ENCODE data around the gene LGR6.
A peak's percentile ranks its signal among the peaks of the same experiment; 100 is the strongest.
"Not testable (repeated sequence)": the region's sequence is repeated elsewhere in the genome, so short reads cannot be mapped to it uniquely, and the experiment has no call there.

Gene LGR6

DNA sequence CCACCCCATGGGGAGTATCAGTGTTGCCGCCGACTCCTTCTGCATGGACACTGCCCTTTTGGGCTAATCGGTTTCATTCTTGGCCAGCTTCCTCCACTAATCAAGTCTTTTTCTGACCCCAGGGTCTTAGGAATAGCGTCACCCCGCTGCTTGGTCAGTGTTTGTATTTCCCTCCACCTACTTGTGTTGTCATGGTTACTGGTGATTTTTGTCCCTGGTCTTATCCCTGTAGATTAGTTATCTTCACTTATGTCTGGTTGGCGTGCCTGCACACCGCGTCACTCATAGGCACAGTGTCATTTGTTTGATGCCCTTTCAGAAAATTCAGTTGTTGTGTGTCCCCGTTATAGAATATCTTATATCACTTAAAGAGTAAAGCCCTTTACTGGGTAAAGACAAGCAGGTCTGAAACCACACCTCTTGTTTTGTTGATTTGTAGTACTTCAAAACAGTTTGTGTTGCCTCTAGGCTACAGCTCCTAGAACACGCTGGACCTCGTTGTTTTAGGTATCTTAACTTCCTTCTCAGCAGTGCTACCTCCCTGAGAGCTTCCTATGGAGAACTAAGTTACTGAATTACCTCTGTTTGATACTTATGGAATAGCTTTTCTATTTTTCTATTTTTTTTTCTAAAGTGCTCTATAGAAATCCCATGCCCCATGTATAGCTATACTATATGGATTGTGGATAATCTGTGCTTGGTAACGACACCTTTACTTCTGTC, 155.8 kb downstream of the LGR6 start:
- peak; percentile 26 to 28 for DNase-seq

DNA sequence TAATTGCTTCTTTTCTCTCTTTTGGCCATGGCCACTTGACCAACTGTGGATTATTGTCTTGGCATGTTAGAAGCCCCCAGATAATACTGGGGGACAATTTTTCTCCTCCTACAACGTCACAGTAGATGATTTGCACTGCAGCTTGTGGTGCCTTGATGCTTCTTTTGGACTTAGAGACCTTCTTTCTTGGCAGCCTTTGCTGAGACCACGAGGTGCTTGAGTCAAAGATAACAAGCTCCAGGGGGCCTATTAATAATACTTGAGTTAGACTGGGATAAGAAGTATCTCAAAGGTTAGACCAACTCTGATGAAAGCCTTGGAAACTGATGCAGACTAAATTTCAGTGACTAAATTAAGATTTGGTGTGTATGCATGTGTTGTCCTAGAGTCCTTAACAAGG, 158.1 kb downstream of the LGR6 start:
- DNase-seq, result no peak

DNA sequence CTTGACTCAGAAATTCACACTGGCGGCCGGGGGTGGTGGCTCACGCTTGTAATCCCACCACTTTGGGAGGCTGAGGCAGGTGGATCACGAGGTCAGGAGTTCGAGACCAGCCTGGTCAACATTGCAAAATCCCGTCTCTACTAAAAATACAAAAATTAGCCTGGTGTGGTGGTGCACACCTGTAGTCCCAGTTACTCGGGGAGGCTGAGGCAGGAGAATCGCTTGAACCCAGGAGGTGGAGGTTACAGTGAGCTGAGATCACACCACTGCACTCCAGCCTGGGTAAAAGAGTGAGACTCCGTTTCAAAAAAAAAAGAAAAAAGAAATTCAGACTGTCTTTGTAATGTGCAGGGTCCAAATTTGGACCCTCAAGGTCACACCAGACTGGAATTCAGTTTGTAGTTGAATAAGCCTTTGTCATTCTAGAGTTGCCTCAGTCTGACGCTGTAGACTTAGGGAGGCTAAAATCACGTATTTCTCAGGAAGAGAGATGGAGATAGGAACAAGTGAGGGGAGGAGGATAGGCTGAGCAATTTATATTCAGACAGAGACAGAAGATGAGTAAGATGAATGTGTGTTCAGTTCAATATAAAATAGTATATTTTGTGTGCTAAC, 159.1 kb downstream of the LGR6 start:
- DNase-seq, result not testable (repeated sequence)

DNA sequence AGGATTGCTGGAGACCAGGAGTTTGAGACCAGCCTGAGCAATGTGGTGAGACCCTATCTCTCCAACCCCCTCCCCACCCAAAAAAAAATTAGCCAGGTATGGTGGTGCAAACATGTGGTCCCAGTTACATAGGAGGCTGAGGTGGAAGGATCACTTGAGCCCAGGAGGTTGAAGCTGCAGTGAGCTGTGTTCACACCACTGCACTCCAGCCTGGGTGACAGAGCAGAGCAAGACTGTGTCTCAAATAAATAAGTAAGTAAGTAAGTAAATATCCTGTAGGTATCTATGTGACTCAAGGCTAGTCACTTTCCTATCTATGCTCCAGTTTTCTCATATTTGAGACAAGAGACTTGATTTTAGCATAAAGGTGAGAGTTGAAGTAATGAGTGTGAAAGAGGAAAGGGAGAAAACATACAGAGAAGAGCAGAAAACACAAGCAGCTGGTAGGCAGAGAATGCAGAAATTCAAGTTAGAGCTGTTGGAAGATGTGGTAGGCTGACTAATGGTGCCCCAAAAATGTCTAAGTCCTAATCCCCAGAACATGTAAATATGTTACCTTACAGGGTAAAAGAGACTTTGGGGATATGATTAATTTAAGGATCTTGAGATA, 162.4 kb downstream of the LGR6 start:
- no peak for DNase-seq

DNA sequence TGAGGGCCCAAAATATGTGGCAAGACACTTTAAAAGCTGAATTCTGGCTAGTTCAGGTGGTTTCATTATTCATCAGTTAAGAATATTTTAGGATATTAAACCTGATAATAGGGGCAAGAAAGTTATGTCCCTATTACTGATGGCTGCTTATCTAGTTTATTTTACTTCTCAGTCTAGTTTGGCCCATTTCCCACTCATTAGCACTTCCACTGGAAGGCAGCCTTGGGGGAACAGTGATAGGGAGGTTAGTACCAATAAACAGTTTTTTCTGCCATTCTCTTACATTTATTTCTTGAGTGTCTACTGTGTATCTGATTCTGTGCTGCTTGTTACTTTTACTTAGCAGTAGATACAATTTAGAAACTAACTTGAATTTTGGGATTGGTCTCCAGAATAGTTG, 163.9 kb downstream of the LGR6 start:
- no peak for DNase-seq

DNA sequence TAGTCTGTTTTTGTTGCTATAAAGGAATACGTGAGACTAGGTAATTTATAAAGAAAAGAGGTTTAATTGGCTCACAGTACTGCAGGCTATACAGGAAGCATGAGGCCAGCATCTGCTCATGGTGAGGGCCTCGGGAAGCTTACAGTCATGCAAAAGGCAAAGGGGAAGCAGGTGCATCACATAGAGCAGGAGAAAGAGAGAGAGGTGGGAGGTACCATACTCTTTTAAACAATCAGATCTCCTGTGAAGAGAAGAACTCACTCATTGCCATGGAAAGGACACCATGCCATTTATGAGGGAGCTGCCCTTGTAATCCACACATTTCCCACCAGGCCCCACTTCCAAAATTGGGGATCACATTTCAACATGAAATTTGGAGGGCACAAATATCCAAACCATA, 167.6 kb downstream of the LGR6 start:
- no peak for DNase-seq

DNA sequence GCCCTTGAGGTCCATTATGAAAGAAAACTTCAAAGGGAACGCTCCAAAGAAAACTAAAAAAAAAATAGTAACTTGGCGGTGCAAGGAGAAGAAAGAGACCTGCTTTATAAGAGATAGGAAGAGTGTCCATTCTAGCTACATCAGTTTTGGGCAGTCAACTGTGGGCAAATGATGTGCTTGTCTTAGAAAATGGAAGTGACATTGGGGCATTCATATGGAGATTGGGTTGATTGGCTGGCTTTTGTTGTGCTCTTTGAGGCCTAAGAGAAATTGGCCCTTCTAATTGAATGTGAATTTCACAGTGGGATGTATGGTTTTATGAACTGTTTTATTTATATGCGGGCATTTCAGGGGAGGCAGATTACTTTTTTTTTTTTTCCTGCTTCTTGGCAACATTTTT, 168.1 kb downstream of the LGR6 start:
- no peak for DNase-seq

DNA sequence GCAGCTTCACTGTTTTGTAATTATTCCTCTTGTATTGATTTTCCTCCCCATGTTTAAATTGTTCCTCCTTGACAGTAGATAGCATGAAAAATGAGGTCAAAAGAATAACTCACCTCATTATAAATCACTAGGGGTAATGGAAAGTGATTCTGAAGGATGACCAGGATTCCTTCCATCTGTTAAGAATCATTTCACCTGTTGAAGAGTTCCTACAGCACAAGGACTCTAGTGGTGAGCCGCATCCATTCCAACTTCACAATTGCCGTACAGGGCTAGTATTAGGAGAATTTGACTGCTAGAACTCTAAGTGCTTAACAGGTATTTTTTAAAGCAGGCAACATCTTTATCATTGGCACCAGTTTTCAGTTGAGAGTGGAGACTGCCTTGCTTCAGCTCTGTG, 168.6 kb downstream of the LGR6 start:
- DNase-seq, result no peak

DNA sequence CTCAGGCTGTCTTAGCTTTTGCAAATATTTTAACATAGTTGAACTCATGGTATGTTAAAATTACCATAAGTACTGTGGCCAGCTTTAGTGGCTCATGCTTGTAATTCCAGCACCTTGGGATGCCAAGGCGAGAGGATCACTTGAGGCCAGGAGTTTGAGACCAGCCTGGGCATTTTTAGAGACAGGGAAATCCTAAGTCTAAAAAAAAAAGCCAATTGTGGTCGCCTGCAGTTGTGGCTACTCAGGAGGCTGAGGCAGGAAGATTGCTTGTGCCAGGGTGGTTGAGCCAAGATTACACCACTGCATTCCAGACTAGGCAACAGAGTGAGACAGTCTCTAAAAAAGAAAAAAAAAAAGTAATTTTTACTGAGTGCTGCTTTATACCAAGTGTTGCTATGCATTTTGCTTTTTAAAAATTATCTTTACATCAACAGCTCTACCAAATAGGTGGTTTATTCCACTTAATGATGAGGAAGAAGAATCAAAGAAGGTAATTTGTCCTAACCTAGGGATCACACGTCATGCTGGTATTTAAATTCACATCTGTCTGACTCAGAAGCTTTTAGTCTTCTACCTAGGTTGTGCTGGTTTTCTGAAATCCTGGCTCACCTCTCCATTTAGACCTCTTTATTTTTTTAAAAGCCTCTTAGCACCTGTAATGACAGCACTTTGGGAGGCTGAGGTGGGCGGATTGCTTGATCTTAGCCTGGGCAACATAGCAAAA, 171.7 kb downstream of the LGR6 start:
- no peak for DNase-seq

DNA sequence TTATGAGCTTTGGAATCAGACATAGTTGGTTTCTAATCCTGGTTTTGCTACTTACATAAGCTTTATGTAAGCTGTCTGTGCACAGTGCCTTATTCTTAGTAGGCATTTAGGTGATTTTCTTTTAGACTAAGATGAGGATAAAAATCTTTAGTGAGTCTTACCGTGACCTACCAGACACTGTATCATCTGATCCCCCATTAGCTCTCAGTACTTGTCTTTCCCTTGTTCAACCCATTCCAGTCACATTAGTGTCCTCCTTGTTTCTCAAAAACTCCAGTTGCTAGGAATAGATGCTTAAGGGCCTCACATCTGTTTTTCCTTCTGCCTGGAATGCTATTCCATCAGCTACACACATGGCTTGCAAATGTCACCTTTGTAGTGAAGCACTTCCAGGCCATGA, 173.7 kb downstream of the LGR6 start:
- DNase-seq, result no peak

Data from CD4-positive, alpha-beta T cell treated with Interleukin-1 beta for 1 hour (primary cell).